ENCODE results near the gene SLC5A5.

Gene SLC5A5

DNA sequence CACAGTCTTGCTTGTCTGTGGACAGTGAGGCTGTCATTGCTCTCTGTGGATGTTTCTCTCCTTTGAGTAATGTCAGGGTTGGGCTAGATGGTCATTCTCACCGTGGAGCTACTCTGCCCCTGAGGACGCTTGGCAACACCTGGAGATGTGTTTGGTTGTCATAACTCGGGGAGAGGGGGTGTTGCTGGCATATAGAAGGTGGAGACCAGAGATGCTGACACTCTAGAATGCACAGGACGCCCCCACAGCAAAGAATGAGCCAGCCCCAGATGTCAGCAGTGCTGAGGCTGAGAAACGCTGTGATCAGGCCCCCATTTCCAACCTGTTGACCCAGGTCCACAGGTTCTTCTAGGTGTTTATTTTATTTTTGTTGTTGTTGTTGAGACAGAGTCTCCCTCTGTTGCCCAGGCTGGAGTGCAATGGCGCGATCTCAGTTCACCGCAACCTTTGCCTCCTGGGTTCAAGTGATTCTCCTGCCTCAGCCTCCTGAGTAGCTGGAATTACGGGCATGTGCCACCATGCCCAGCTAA, 65.7 kb downstream of the SLC5A5 start:
- no peak overlapping the region for H3K4me3 ChIP-seq (ENCODE audit: low read depth, low read length)
- TF ChIP-seq, protein P1, sequence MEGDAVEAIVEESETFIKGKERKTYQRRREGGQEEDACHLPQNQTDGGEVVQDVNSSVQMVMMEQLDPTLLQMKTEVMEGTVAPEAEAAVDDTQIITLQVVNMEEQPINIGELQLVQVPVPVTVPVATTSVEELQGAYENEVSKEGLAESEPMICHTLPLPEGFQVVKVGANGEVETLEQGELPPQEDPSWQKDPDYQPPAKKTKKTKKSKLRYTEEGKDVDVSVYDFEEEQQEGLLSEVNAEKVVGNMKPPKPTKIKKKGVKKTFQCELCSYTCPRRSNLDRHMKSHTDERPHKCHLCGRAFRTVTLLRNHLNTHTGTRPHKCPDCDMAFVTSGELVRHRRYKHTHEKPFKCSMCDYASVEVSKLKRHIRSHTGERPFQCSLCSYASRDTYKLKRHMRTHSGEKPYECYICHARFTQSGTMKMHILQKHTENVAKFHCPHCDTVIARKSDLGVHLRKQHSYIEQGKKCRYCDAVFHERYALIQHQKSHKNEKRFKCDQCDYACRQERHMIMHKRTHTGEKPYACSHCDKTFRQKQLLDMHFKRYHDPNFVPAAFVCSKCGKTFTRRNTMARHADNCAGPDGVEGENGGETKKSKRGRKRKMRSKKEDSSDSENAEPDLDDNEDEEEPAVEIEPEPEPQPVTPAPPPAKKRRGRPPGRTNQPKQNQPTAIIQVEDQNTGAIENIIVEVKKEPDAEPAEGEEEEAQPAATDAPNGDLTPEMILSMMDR (conservative IDR thresholded peaks at IDR 0.05; ENCODE audit: low read depth, low read length): no peak
- DNase-seq (ENCODE audit: low read depth): no peak

DNA sequence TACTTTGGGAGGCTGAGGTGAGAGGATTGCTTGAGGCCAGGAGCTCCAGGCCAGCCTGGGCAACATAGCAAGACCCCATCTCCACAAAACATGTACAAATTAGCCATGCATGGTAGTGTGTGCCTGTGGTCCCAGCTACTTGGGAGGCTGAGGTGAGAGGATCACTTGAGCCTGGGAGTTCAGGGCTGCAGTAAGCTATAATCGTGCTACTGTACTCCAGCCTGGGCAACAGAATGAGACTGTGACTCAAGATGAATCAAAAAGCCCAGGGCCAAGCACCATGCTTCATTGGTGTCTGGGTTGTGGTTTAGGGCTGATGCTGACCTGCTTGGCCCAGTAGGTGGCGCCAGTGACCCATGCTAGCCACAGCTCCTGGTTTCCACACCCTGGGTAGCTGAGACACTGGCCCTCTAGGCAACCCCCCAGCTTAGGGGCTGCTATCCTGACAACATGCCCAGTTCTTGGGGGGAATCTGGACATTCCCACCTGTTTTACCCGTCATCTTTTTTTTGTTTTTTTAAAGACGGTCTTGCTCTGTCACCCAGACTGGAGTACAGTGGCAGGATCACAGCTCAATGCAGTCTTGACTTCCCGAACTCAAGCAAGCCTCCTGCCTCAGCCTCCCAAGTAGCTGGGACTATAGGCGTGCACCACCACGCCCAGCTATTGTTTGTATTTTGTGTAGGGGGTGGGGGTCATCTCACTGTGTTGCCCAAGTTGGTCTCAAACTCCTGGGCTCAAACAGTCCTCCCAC, 66.5 kb downstream of the SLC5A5 start:
- DNase-seq (ENCODE audit: low read depth): peak; percentile 82
- TF ChIP-seq, protein P1 (conservative IDR thresholded peaks at IDR 0.05; ENCODE audit: low read depth, low read length): peak; percentile 93
- H3K4me3 ChIP-seq (ENCODE audit: low read depth, low read length): no peak overlapping the region

DNA sequence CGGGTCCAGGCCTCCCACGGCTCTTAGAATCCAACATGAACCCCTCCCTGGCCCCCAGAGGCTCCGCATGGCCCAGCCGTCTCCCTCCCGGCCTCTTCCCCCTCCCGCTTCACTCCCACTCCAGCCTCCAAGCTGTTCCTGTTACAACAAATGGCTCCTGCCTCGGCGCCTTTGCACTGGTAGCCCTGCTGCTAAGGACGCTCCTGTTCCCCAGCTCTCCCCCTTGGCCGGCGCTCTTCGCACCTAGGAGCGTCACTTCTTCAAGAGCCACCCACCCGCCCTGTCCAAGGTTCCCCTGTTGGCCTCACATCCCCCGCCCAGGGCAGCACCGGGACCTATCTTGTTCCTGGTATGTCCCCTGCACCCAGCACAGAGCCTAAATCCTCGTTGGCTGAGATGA, 70.4 kb downstream of the SLC5A5 start:
- DNase-seq (ENCODE audit: low read depth): no peak
- TF ChIP-seq, protein P1 (conservative IDR thresholded peaks at IDR 0.05; ENCODE audit: low read depth, low read length): no peak
- no peak overlapping the region for H3K4me3 ChIP-seq (ENCODE audit: low read depth, low read length)

DNA sequence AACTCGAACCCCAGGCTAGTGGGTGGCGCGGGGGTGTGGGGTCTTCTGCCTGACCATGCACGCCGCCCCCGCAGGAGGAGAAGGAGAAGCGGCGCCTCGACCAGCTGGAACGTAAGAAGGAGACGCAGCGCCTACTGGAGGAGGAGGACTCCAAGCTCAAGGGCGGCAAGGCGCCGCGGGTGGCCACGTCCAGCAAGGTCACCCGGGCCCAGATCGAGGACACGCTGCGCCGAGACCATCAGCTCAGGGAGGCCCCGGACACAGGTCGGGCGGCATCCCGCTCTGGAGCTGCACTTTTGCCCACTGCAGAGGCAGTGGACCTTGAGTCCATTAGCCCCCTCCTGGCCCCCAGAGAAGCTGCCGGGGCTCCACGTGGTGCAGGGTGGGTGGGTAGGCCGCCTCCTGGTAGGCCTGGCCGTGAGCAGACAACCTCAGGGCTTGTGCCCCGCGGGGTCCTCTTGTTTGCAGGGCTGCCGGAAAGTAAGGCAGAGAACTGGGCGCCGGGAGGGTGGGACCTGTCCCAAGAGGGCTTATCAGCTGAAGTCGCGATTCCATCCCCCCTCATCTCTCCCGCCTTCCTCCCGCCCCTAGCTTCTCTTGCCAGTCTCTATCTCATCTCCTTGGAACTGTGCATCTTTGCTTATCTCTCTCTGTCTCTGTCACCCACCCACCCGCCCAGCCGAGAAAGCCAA, 71.0 kb downstream of the SLC5A5 start:
- TF ChIP-seq, protein P1 (conservative IDR thresholded peaks at IDR 0.05; ENCODE audit: low read depth, low read length): no peak
- no peak for DNase-seq (ENCODE audit: low read depth)
- H3K4me3 ChIP-seq (ENCODE audit: low read depth, low read length): no peak overlapping the region

DNA sequence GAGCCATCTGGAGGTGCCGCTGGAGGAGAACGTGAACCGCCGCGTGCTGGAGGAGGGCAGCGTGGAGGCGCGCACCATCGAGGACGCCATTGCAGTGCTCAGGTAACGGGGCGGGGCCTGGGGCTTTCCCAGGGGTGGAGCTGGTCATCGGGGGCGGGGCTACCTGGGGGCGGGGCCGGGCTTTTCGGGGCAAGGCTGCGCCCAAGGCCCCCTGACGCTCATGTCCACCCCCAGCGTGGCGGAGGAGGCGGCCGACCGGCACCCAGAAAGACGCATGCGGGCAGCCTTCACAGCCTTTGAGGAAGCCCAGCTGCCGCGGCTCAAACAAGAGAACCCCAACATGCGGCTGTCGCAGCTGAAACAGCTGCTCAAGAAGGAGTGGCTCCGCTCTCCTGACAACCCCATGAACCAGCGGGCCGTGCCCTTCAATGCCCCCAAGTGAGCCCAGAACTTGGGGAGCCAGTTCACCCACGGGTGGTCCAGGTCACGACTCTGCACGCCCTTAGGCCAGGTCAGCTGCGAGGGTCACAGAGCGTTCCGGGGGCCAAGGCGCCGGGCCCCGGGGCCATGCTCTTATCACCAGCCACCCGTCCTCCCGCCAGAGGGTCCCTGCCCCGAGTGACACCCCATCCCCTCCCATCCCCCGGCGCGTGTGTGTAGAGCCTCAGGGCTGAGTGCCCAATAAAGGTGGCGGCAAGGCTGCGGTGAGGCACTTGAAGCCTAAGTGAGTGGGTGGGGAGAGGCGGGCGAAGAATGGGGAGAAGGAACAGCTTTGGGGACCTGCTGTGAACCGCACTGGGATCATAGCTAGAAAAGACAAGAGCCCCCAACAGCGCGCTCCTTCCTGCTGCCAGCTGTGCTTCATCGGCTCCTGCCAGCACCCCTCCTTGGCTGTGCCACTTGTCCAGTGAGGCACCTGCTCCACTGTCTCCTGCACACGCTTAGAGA, 71.8 kb downstream of the SLC5A5 start:
- DNase-seq (ENCODE audit: low read depth): no peak
- TF ChIP-seq, protein P1 (conservative IDR thresholded peaks at IDR 0.05; ENCODE audit: low read depth, low read length): no peak
- H3K4me3 ChIP-seq (ENCODE audit: low read depth, low read length): no peak overlapping the region

DNA sequence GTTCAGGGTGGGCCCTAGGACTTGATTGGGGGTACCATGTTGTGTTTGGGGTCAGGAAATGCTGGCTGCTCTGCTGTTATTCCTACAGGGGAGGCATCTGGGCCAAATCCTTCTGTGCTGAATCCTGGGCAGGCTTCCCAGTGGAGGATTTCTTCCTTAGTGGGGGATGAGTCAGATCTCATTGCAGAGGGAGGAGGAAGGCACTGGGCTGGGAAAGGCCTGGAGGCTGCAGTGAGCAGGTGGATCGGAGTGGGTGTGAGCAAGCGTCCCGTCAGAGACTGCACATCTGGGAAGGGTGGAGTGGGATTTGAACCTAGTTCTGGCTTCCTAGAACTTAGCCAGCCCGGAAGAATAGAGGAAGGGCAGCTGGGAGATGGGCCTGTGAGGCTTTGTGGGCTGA, 72.6 kb downstream of the SLC5A5 start:
- TF ChIP-seq, protein P1 (conservative IDR thresholded peaks at IDR 0.05; ENCODE audit: low read depth, low read length): no peak
- no peak overlapping the region for H3K4me3 ChIP-seq (ENCODE audit: low read depth, low read length)
- peak; percentile 35 for DNase-seq (ENCODE audit: low read depth)

All from choroid plexus epithelial cell (primary cell).